T1000 (cell line): ENCODE results near the gene CNEP1R1.

Source experiments
- DNase-seq: peaks from one replicate; lab custom pipeline; 2025; ENCODE audit warnings: mixed read lengths; lab: John Stamatoyannopoulos, UW

CNEP1R1 gene

DNA sequence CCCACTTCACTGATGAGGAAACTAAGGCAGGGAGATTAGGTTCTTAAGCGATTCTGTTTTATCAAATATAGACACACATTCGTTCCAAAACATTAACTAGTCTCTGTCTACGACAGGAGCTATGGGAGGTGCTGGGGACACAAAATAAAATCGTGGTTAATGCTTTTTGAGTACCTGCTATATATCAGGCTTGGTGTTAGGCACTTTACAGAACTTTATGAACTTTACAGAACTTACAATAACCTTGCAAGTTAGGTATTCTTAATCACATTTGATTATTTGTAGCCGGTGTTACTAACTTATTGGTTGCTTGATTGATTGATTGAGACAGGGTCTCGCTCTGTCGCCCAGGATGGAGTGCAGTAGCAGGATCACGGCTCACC is 40.2 kb downstream of the CNEP1R1 start:
- DNase-seq = no peak

DNA sequence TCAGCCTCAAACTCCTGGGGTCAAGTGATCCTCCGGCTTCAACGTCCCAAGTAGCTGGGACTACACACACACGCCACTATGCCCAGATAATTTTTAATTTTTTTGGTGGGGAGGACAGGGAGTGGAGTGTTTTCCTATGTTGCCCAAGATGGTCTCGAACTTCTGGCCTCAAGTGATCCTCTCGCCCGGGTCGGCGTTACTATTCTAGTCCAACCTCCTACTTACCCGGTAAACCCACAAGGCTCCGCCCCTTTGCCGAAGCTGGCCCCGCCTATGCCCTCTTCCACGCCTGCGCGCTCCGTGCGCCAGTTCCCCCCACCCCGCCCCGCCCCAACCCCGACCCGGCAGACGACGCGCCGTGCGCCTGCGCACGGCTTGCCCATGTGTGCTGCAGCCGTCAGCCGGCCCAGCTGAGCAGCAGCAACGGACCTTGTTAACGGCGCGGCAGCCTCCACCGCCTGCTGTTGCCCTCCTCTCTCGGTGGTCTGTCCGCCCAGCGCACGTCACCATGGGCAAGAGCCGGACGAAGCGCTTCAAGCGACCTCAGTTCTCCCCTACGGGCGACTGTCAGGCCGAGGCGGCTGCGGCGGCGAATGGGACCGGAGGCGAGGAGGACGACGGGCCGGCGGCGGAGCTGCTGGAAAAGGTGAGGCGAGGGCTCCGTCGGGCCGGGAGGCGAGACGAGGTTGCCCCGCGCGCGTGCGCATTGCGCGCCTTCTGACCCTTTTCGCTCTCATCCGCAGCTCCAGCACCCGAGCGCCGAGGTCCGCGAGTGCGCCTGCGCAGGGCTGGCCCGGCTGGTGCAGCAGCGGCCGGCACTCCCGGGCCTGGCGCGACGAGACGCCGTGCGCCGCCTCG is 40.8 kb downstream of the CNEP1R1 start, which contains the start of gene HEATR3:
Gene HEATR3 (plus strand): TSS at position 347 of the 858 bp plus-strand sequence. CDS start 162 bp downstream, at position 509.
- DNase-seq = peak; percentile 83

DNA sequence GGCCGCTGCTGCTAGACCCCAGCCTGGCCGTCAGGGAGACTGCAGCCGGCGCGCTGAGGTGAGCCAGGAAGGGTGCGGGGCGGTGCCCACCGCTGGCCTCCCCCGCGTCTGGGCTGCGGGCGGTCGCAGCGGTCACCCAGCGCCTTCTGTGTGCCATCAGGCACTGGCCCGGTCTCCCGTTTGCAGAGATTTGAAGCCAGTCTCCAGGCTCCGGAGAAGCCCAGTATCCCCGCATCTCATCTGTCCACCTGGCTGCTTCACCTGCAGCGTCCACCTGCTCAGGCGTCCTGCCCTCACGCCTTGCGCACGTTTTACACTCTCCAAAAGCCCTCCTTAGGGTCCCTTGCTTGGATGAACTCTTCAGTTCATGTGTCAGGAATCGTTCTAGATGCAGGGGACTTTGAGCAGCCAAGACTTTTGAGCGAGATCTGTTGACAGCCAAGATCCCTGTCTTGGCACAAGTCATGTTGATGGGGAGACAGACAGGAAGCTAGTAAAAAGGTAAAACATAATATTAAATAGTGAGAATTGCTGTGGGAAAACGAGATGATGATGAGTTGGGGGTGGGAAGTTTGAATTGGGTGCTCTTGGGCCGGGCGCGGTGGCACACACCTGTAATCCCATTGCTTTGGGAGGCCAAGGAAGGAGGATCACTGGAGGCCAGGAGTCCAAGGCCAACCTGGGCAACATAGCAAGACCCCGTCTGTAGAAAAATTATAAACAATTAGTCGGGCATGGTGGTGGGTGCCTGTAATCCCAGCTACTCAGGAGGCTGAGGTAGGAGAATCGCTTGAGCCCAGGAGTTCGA is 41.7 kb downstream of the CNEP1R1 start:
- DNase-seq = no peak

DNA sequence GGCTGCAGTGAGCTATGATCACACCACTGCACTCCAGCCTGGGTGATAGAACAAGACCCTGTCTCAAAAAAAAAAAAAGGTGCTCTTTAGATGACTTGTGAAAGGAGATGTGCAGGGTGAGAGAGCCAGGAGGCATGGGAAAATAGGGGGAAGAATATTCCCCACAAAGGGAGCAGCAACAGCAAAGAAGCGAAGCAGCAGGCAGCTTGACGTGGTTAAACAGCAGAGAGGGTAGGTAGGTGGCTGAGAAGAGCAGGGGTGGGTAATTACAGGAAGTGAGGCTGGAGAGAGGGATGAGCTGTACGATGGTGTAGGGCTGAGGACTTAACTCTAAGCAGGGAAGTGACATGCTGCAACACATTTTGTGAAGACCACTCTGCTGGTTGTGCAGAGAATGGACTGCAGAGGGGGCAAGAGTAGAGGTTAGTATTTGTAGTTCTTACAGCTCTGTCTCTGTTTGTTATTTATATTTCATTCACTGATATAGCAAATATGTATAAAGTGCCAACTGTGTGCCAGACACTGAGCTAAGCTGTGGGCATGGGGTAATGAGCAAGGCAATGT is 42.3 kb downstream of the CNEP1R1 start:
- DNase-seq = peak; percentile 5

DNA sequence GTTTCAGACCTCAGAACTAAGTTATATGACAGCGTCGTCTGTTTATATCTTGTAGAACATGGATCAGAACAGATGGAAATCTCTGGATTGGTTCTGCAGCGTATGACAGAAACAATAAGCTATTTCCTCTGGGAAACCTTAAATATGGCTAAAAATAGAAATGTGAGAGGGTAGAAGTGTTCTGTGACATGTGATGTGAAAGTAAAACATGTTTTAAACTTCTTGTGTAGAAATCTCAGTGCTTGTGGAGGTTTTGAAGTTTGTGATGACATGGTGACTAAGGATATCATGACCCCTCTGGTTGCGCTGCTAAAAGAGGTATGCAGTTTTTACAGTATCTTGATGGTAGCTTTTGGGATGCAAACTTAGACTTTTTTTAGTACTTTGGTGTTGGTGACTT is 43.5 kb downstream of the CNEP1R1 start:
- no peak for DNase-seq

DNA sequence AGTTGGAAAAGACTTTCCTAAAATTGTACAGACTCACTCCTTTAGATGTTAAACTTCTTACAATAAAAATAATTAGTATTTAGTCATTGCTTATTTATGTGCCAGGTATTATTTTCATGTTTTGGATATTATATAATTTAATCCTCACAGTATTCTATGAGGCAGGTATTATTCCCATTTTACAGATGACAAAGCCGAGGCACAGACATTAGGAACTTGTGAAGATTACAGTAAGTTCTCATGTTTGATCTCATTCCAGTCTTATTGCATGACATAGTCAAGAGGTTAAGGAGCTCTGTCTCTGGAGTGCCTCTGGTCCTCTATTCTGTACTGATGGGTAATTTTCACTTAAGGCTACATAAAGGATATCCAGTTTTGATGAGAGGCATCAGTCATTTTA is 44.0 kb downstream of the CNEP1R1 start:
- no peak for DNase-seq

DNA sequence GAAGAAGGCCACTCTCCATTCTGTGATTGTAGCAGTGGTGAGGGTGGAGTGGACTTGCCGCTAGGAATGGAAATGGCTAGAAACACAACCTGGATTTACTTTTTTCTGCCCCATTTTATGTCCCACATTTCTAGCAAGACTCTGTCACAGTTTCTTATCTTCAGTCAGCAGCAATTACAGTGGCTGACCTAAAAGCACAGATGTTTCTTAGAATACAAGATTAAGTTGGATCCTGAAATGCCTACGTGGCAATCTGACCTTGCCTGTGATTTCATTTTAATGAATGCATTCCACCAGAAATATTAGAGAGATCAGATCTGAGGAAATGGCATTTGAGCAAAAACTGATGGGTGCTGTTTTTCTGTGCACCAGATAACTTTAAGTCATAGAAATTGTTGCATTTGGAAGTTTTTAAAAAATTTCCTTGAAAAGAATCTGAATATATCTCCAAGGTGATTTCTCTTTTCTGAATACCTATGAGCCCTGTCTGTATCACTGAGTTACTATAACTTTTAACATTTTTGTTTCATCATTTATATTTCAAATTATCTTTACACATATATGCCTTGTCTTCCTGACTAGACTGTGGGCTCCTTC is 46.1 kb downstream of the CNEP1R1 start:
- no peak for DNase-seq

DNA sequence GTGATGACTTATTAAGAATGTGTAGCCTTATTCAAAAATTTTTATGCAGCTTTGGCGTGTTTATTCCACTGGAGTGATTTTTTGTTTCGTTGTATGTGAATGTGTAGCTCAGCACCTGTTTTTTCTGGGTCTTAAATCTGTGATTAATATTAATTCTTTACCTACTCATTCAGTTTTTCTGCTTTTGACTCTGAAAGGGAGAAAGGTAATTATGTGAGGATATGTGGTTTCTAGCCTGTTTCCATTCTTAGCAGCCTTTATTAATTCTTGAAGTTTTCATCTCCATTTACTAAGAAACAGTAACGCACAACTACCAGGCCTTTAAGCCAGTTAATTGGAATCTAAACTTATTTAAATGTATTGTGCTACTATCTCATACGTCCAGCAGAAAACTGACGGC is 47.7 kb downstream of the CNEP1R1 start:
- no peak for DNase-seq

DNA sequence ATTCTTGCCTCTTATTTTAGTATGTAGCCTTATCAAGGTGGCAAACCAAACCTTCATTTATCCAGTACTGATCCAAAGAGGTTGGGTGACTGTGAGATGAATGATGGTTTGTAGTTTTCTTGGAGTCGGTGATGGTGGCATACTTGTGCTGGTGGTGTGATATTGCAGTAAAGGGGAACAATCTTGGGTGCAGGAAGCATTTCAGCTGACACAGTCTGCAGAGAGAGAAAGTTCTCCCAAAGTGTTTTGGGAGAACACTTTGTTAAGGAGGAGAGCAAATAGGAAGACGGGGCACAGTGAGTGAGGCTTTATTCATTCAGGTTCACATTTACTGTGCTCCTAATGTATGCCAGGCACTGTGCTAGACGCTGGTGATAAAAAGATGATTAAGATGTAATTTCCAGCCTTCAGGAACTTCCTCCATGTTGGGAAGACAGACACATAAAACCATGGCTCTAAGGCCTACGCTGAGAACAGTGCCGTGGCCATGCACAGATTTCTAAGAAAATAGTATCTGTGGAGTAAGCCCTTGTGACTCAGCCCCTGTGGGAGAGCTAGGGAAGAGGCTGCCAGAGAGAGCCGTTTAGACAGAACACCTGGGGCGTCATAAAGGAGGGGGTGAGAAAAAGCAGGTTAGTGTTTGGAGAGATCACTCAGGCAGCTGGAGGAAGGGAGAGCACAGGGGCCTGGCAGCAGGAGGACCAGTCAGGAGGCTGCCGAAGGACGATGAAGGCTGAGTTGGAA is 54.5 kb downstream of the CNEP1R1 start:
- no peak for DNase-seq

DNA sequence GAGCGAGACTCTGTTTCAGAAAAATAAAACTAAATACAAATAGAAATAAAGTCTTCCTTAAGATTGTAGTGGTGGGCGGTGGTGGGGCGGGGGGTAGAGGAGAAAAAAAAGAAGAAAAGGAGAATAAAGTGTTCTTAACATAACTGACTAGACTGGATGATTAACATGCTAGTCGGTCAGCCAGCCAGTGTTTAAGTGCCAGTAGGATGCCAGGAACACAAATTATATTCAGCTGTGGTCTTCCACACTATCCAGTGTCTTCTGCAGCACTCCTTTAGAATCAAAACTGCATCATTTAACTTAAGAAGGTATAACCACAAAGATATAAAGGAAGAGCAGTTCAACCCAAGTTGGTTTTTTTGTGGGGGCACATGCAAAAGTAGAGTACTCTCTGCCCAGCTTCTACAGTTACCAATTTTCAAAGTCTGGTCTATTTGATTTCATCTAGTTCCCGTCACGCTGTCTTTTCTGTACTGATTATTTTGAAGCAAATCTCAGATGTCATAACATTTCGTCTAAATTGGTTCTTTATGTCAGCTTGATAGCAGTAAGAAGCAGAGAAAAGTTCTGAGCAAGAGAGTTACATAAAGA is 56.5 kb downstream of the CNEP1R1 start:
- DNase-seq = no peak

DNA sequence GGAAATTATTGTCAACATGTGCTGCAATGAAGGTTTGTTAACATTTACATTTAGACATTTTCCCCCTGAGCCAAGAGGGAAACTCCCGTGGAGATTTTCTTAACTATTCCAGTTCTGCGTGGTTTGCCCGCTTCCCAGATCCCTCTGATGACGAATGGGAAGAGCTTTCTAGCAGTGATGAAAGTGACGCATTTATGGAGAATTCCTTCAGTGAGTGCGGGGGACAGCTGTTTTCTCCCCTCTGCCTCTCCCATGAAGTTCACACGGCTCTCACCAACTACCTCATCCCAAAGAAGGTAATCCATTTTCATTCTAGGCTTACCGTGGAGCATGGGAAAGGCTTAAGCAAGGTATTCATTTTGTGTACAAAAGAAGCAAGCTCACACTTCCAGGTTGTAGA is 59.0 kb downstream of the CNEP1R1 start:
- no peak for DNase-seq

DNA sequence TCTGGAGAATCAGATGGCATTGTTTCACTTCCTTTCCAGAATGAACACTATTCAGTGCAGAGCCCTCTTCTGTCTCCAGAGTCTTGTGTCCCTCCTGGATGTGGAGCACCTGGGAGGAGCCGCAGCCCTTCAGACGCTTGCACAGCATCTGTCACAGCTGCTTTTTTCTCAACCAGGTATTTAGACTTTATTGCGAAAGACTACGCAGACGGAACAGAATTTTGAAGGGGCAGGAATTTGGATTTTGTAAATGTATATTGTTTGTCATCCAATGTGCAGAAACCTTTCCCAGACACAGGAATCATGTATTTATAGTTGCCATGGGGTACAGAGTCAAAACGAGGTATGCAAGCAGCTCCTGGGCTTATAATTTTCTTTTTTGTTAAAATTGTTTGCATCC is 61.2 kb downstream of the CNEP1R1 start:
- DNase-seq = no peak
